ENCODE results near the gene CBX7.

GRCh38 chr22:39103431-39103830 is 49.0 kb downstream of the CBX7 start:
- TF ChIP-seq ZNF124 (CRISPR knock-in tag; IDR thresholded peaks at IDR 0.05) (no peak), ZNF140 (CRISPR knock-in tag; IDR thresholded peaks at IDR 0.05) (no peak), SAFB2 (IDR thresholded peaks at IDR 0.05; ENCODE audit: borderline replicate concordance, low read depth, low read length, severe bottlenecking) (no peak), EGR1 (conservative IDR thresholded peaks at IDR 0.05) (no peak), NFIC (IDR thresholded peaks at IDR 0.05) (no peak), ZBTB33 (CRISPR knock-in tag; IDR thresholded peaks at IDR 0.05) (no peak), KDM2B (CRISPR knock-in tag; IDR thresholded peaks at IDR 0.05) (no peak), NR3C1 (CRISPR knock-in tag; IDR thresholded peaks at IDR 0.05) (no peak), FOXP1 (CRISPR knock-in tag; IDR thresholded peaks at IDR 0.05) (no peak), STAT5B (CRISPR knock-in tag; IDR thresholded peaks at IDR 0.05) (no peak), TFAP4 (CRISPR knock-in tag; IDR thresholded peaks at IDR 0.05; ENCODE audit: borderline replicate concordance) (no peak)

All from K562 (cell line).